Mesendoderm (in vitro differentiated cells): ENCODE measurements around the gene ATXN7L1.

Source experiments
- DNase-seq: peaks from one replicate; pipeline ENCODE4 v3.0.0; 2013
- H2AK5ac ChIP-seq: 2 replicates; pipeline ENCODE4 v1.6.1; 2013; ENCODE audit warnings: low read length, inconsistent platforms
- H2BK120ac ChIP-seq: 2 replicates; pipeline ENCODE4 v1.6.1; 2013; ENCODE audit warnings: low read depth, mild to moderate bottlenecking, low read length, moderate library complexity, mixed read lengths
- H2BK15ac ChIP-seq: replicated peaks from 2 replicates; pipeline ENCODE4 v1.6.1; 2013; ENCODE audit warnings: low read depth, mild to moderate bottlenecking, moderate library complexity
- H2BK5ac ChIP-seq: 2 replicates; pipeline ENCODE4 v1.6.1; 2013; ENCODE audit warnings: low read length, inconsistent platforms
- H3K18ac ChIP-seq: 2 replicates; pipeline ENCODE4 v1.6.1; 2013; ENCODE audit warnings: mild to moderate bottlenecking, low read length, mixed read lengths
- H3K23ac ChIP-seq: one replicate; pipeline ENCODE4 v1.6.1; 2013; ENCODE audit warnings: low read length
- H3K27ac ChIP-seq: 2 replicates; pipeline ENCODE4 v1.5.1; 2013; ENCODE audit warnings: low read depth, mild to moderate bottlenecking, inconsistent platforms, low read length, moderate library complexity
- H3K27me3 ChIP-seq: 2 replicates; pipeline ENCODE4 v1.6.1; 2013; ENCODE audit warnings: low read length, control low read depth, mild to moderate bottlenecking, inconsistent platforms; ENCODE audit not compliant: insufficient read depth, poor library complexity
- H3K36me3 ChIP-seq: 2 replicates; pipeline ENCODE4 v1.6.1; 2013; ENCODE audit warnings: low read length, inconsistent platforms; ENCODE audit not compliant: control insufficient read depth, insufficient read depth
- H3K4ac ChIP-seq: one replicate; pipeline ENCODE4 v1.6.1; 2013; ENCODE audit warnings: low read depth, mild to moderate bottlenecking, low read length, moderate library complexity
- H3K4me1 ChIP-seq: 2 replicates; pipeline ENCODE4 v1.6.1; 2013; ENCODE audit warnings: low read depth, low read length, inconsistent platforms; ENCODE audit not compliant: control insufficient read depth
- H3K4me2 ChIP-seq: 2 replicates; pipeline ENCODE4 v1.6.1; 2013; ENCODE audit warnings: low read length
- H3K4me3 ChIP-seq: 2 replicates; pipeline ENCODE4 v1.5.1; 2013; ENCODE audit warnings: mild to moderate bottlenecking, low read length
- H3K56ac ChIP-seq: one replicate; pipeline ENCODE4 v1.6.1; 2013; ENCODE audit warnings: low read length
- H3K79me1 ChIP-seq: 2 replicates; pipeline ENCODE4 v1.6.1; 2013; ENCODE audit warnings: low read length, inconsistent platforms
- H3K79me2 ChIP-seq: 2 replicates; pipeline ENCODE4 v1.6.1; 2013; ENCODE audit warnings: mild to moderate bottlenecking, low read length; ENCODE audit not compliant: control insufficient read depth, insufficient read depth
- H3K9ac ChIP-seq: 2 replicates; pipeline ENCODE4 v1.6.1; 2013; ENCODE audit warnings: low read length, inconsistent platforms
- H4K5ac ChIP-seq: one replicate; pipeline ENCODE4 v1.6.1; 2013; ENCODE audit warnings: low read length
- H4K8ac ChIP-seq: one replicate; pipeline ENCODE4 v1.6.1; 2013; ENCODE audit warnings: low read depth, mild to moderate bottlenecking, control low read depth, low read length, moderate library complexity
- WGBS: extraction: QIAGEN DNeasy Blood & Tissue Kit; methylation state at CpG from one replicate; pipeline ENCODE4 v1.1.7; 2013; ENCODE audit warnings: low lambda C conversion rate, missing lambda C conversion rate; ENCODE audit not compliant: insufficient coverage; ENCODE audit errors: extremely low coverage; 5-methylcytosine and 5-hydroxymethylcytosine counted together

ATXN7L1 gene

GRCh38 chr7:105838627-105839231 lies 37.7 kb downstream of the ATXN7L1 start:
- no CpG with 5 or more reads among the region's 10 CpGs for WGBS
- Histone ChIP-seq H3K18ac (peak overlapping the region; percentile 51), H2BK5ac (no peak overlapping the region), H3K4me1 (peaks cover 15% of the 10 kb centered on the region), H3K4me2 (no peak overlapping the region), H3K56ac (no peak overlapping the region), H3K27me3 (no peaks in the 10 kb centered on the region), H2AK5ac (no peak overlapping the region), H3K23ac (no peak overlapping the region), H3K9ac (no peak overlapping the region), H4K8ac (no peak overlapping the region), H3K27ac (peak overlapping the region; percentile 5), H3K79me1 (peaks cover 6% of the 10 kb centered on the region), H2BK120ac (no peak overlapping the region), H2BK15ac (no peak overlapping the region), H3K36me3 (no peaks in the 10 kb centered on the region), H3K4me3 (no peak overlapping the region), H3K4ac (no peak overlapping the region), H4K5ac (no peak overlapping the region), H3K79me2 (peaks cover 2% of the 10 kb centered on the region)
- peak; percentile 41 for DNase-seq

- peaks cover 15% of the 10 kb centered on the region for H3K4me1 ChIP-seq
- no peak overlapping the region for H3K23ac ChIP-seq
- peak overlapping the region; percentile 12 for H3K9ac ChIP-seq
- no peak overlapping the region for H4K8ac ChIP-seq
- peaks cover 2% of the 10 kb centered on the region for H3K79me2 ChIP-seq
- H3K27me3 ChIP-seq = no peaks in the 10 kb centered on the region
- peak overlapping the region; percentile 31 for H2AK5ac ChIP-seq
- no CpG with 5 or more reads among the region's 22 CpGs for WGBS
- no peak overlapping the region for H2BK120ac ChIP-seq
- no peak overlapping the region for H2BK5ac ChIP-seq
- H3K4me2 ChIP-seq = no peak overlapping the region
- H3K4me3 ChIP-seq = no peak overlapping the region
- no peak overlapping the region for H2BK15ac ChIP-seq
- peaks cover 6% of the 10 kb centered on the region for H3K79me1 ChIP-seq
- peak overlapping the region; percentile 17 for H3K27ac ChIP-seq
- H3K18ac ChIP-seq = peak overlapping the region; percentile 51
- H4K5ac ChIP-seq = no peak overlapping the region
- no peaks in the 10 kb centered on the region for H3K36me3 ChIP-seq
- H3K56ac ChIP-seq = peak overlapping the region; percentile 39
- peak; percentile 79 for DNase-seq
- H3K4ac ChIP-seq = no peak overlapping the region
These were observed 38.4 kb downstream of the ATXN7L1 start for GRCh38 chr7:105837765-105838626.

GRCh38 chr7:105835441-105835840 lies 41.0 kb downstream of the ATXN7L1 start:
- Histone ChIP-seq H2BK15ac (no peak overlapping the region), H3K36me3 (no peaks in the 10 kb centered on the region), H4K5ac (no peak overlapping the region), H3K79me1 (peaks cover 10% of the 10 kb centered on the region), H2BK5ac (no peak overlapping the region), H3K79me2 (no peaks in the 10 kb centered on the region), H3K27me3 (no peaks in the 10 kb centered on the region), H3K18ac (no peak overlapping the region), H3K4me1 (peaks cover 20% of the 10 kb centered on the region), H3K4me3 (no peak overlapping the region), H3K56ac (no peak overlapping the region), H3K27ac (no peak overlapping the region), H2AK5ac (no peak overlapping the region), H3K23ac (no peak overlapping the region), H3K4ac (no peak overlapping the region), H3K9ac (no peak overlapping the region), H2BK120ac (no peak overlapping the region), H4K8ac (no peak overlapping the region), H3K4me2 (no peak overlapping the region)
- DNase-seq = no peak
- WGBS = no CpG with 5 or more reads among the region's 4 CpGs

- Histone ChIP-seq H3K23ac (no peak overlapping the region), H3K56ac (peak overlapping the region; percentile 11), H3K79me2 (no peaks in the 10 kb centered on the region), H2BK15ac (no peak overlapping the region), H3K4me3 (no peak overlapping the region), H4K8ac (no peak overlapping the region), H3K27me3 (no peaks in the 10 kb centered on the region), H3K79me1 (peaks cover 11% of the 10 kb centered on the region), H3K4me1 (peaks cover 10% of the 10 kb centered on the region), H3K4me2 (no peak overlapping the region), H3K36me3 (no peaks in the 10 kb centered on the region), H3K27ac (no peak overlapping the region), H3K18ac (no peak overlapping the region), H2BK5ac (no peak overlapping the region), H3K9ac (no peak overlapping the region), H2BK120ac (no peak overlapping the region), H2AK5ac (no peak overlapping the region), H3K4ac (no peak overlapping the region), H4K5ac (no peak overlapping the region)
- no CpG with 5 or more reads among the region's 4 CpGs for WGBS
- no peak for DNase-seq
These were observed 44.4 kb downstream of the ATXN7L1 start for GRCh38 chr7:105831824-105832535.

- Histone ChIP-seq H4K5ac (no peak overlapping the region), H3K4me2 (no peak overlapping the region), H2AK5ac (no peak overlapping the region), H3K23ac (no peak overlapping the region), H3K27me3 (no peaks in the 10 kb centered on the region), H3K4ac (no peak overlapping the region), H2BK15ac (no peak overlapping the region), H2BK5ac (no peak overlapping the region), H3K79me1 (peaks cover 9% of the 10 kb centered on the region), H4K8ac (no peak overlapping the region), H3K79me2 (no peaks in the 10 kb centered on the region), H3K56ac (no peak overlapping the region), H3K18ac (no peak overlapping the region), H3K27ac (no peak overlapping the region), H3K9ac (no peak overlapping the region), H3K4me3 (no peak overlapping the region), H2BK120ac (no peak overlapping the region), H3K36me3 (no peaks in the 10 kb centered on the region), H3K4me1 (peaks cover 10% of the 10 kb centered on the region)
- no peak for DNase-seq
- no CpG with 5 or more reads among the region's 3 CpGs for WGBS
These were observed 45.1 kb downstream of the ATXN7L1 start for GRCh38 chr7:105831302-105831620.
